HG03175 (cell line): ENCODE measurements around the gene ADAMTSL3.
"Not testable (repeated sequence)": the region's sequence is repeated elsewhere in the genome, so short reads cannot be mapped to it uniquely, and the experiment has no call there.

ENCODE experiments used
- ATAC-seq: cut with Tn5 transposase; IDR thresholded peaks from one replicate; pipeline ENCODE4 v1.9.1; 2021; ENCODE audit warnings: mild to moderate bottlenecking, moderate library complexity; ENCODE audit not compliant: unreplicated experiment

Gene ADAMTSL3

DNA sequence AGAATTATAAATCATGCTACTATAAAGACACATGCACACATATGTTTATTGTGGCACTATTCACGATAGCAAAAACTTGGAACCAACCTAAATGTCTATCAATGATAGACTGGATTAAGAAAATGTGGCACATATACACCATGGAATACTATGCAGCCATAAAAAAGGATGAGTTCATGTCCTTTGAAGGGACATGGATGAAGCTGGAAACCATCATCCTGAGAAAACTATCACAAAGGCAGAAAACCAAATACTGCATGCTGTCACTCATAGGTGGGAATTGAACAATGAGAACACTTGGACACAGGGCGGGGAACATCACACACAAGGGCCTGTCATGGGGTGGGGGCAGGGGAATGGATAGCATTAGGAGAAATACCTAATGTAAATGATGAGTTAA lies 424.1 kb downstream of the ADAMTSL3 start:
- not testable (repeated sequence) for ATAC-seq

DNA sequence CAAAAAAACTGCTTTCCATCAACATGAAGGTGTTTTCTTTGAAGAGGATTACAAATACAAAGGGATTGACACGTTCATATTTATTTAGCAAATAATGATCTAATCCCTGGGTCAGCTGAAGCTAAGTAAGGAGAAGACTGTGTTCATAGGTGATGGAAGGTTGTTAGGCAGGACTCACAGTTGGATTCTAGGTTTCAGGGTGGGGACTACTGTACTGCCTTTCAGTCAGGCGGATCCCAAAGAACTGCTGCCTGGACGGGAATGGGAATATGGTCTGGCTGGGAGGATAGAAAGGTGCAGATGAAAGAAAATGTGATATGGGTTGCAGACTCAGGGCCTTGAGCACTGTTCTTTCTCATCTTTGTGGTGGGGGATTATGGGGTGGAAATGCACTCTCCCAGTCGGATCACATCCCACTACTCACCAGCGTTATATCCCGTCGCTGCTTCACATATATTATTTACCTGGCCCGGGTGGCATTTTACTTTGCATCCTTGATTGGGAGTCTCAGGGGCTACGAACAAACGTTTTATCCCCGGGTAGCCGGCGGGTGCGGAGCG lies 425.5 kb downstream of the ADAMTSL3 start:
- ATAC-seq: not testable (repeated sequence)

DNA sequence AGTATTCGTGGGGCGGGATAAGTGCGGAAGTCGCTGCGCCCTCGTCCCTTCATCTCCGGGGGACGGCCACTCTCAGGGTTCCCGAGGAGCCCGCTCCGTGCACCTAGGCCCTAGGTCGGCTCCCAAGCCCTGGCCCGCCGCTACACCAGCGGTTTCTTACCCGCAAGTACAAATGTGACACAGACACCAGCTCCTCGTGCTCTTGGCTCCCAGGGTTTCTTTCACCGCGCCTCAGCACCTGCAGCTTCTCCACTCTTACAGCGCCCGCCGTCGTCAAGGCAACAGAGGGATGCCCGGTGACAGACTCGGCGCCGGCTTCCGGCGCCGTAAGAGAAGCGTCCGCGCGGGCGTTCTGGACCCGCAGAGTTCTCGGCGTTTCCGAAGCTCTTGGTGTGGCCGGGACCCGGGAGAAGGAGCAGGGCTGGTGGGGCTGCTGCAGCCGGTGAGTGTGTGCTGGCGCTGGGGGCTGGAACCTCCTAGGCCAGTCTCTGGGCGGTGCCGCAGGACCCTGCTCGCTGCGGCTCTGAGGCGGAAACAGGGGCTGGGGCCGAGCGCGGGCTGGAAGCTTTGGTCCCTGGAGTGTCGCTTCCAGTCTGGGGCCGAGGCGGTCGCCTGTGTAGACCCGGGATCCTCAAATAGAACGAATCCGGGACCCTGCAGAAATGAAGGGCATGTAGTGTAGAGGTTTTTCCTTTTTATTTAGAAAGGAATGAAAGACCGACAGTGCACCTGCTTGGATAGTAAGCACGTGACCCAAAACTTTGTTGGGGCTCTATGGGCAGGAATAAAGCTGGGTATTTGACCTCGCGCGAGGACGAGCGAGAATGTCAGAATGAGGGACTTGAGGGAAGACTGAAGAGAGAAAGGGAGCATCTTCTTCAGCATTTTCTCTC lies 426.2 kb downstream of the ADAMTSL3 start:
- peak; percentile 93 for ATAC-seq

DNA sequence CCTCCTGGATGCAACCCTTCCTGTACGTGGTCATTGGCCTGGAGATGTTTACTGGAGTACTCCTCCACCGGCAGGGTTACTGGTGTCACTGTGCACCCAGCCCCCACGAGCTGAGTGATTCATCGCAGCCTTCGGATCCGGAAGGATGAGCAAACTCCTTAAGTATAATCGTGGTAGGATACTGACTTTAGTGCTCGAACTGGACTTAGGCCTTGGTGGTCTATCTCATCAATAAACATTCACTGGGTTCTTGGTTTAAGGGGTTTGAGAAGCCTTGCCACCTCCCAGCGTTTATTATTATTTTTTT lies 426.8 kb downstream of the ADAMTSL3 start:
- ATAC-seq: not testable (repeated sequence)

DNA sequence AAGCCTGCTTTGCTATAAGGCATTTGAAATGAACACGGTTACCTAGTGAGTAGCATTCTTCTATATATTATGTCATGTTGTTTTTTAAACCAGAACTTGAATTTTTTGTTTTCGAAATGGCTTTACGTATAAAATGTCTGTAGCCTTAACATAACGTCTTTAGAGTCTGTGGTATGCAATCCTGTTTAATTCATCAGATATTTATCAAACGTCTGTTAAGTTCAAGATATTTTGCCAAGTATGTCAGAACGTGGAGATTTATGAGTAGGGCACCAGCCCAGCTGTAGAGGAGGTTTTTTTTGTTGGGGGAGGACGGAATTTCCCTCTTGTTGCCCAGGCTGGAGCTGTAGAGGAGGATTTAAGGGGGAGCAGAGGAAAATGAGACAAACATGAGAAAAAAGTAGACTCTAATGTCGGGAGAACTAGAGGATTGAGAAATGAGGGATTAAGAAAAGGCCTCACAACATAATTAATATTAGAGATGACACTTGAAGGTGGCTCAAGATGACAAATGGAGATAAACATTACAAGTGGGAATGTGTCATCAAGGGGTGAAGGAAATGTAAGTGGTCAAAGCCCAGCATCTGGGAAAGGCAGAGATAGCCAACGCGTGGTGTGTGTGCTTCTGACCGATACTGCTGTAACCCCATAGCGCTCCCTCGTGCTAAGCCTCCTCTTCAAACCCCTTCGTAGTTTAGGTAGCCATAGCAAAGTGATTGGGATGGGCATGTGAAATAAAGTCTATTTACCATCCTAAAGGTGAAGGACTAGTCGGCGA lies 427.7 kb downstream of the ADAMTSL3 start:
- ATAC-seq: no peak

DNA sequence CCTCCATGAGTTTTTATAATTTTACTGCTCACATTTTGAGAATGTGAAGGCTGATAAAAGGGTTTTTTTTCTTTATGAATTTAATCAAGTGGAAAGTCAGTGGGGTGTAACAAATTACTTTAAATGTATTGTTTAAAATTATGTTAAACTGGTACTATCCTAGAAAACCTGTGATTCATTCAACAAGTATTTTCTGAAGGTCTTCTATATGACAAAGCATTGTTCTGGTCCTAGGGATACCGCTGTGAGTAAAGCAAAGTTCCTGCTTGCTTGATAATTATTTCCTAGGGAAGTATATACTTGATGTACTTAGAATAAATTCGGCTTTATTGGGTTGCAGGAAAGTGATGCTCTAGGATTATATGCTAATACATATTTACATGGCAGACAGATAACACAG lies 428.8 kb downstream of the ADAMTSL3 start:
- no peak for ATAC-seq

DNA sequence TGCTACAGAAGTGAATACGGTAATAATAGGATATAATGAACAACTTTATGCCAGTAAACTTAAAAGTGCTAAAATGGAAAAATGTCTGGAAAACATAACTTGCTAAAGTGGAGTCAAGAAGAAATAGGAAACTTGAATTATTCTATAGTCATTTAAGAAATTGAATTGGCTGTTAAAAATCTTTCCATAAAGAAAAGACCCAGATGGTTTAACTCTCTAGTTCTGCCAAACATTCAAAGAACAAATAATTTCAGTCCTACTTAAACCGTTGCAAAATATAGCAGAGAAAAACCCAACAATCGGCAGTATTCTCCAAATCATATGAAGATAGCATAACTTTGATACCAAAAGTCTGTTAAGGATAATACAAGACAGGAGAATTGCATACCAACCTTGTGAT lies 432.1 kb downstream of the ADAMTSL3 start:
- not testable (repeated sequence) for ATAC-seq
